Measurements from ENCODE around the gene PIBF1.
"Not testable (repeated sequence)": the region's sequence is repeated elsewhere in the genome, so short reads cannot be mapped to it uniquely, and the experiment has no call there.

PIBF1 gene

DNA sequence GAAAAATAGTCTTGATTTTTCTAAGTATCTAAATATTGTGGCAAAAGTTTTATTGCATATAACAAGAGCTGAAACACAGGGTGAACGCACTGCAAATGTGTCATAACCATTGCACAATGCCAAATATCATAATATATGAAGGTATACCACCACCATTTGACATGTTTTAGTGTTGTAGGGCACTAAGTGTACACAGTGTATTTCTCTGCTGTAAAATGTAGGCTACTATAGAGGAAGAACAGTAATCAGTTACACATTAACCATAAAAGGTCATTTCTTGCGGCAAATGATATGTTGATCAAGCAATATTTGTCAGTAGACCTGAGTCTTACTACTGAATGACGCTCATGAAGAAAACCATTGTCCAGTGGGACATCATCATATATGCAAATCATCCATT, 258.6 kb downstream of the PIBF1 start:
- TF ChIP-seq, protein P1, sequence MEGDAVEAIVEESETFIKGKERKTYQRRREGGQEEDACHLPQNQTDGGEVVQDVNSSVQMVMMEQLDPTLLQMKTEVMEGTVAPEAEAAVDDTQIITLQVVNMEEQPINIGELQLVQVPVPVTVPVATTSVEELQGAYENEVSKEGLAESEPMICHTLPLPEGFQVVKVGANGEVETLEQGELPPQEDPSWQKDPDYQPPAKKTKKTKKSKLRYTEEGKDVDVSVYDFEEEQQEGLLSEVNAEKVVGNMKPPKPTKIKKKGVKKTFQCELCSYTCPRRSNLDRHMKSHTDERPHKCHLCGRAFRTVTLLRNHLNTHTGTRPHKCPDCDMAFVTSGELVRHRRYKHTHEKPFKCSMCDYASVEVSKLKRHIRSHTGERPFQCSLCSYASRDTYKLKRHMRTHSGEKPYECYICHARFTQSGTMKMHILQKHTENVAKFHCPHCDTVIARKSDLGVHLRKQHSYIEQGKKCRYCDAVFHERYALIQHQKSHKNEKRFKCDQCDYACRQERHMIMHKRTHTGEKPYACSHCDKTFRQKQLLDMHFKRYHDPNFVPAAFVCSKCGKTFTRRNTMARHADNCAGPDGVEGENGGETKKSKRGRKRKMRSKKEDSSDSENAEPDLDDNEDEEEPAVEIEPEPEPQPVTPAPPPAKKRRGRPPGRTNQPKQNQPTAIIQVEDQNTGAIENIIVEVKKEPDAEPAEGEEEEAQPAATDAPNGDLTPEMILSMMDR (IDR thresholded peaks at IDR 0.05; ENCODE audit: low read depth, low read length) = no peak
- no peak for DNase-seq (ENCODE audit: extremely low read depth, low read depth)

DNA sequence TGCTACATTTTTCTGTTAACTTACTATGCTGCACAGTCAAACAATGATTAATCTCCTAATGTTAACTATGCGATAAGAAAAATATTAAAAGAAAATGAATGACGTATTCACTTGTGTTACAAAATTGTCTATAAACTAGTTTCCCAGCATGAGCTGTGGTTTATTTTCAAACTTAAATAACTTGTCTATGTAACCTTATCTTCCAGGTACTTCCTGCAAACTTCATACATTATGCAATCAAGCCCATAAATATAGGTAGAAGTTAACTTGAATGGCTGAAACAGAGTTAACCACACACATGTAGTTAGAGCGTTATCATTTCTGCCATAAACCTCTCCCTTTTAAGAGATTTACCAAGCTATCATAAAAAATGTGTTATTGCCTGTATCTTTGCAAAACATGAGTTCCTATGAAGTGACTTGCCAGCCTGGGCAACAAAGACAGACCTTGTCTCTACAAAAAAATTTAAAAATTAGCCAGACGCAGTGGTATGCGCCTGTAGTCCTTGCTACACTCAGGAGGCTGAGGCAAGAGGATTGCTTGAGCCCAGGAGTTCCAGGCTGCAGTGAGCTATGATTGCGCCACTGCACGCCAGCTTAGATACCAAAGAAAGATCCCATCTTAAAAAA, 259.1 kb downstream of the PIBF1 start:
- TF ChIP-seq, protein P1 (IDR thresholded peaks at IDR 0.05; ENCODE audit: low read depth, low read length) = no peak
- no peak for DNase-seq (ENCODE audit: extremely low read depth, low read depth)

DNA sequence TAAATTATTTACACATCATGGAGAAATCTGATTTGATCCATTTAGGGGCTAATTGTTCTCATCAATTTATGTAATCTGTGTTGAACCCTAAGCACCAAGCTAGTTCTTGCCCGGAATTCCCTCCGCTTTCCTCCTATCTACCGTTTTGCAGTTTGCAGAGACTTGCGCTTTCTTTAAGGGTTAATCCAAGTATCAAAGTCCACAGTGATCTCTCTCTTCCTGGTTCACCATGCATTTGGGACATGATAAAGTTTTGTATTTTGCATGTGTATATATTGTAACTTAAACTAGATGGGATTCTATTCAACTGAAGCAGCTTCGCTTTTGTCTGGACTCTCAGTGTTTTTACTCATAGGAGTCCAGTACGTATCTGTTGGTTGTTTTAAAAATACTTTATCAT, 263.1 kb downstream of the PIBF1 start:
- DNase-seq (ENCODE audit: extremely low read depth, low read depth) = no peak
- TF ChIP-seq, protein P1 (IDR thresholded peaks at IDR 0.05; ENCODE audit: low read depth, low read length) = no peak

DNA sequence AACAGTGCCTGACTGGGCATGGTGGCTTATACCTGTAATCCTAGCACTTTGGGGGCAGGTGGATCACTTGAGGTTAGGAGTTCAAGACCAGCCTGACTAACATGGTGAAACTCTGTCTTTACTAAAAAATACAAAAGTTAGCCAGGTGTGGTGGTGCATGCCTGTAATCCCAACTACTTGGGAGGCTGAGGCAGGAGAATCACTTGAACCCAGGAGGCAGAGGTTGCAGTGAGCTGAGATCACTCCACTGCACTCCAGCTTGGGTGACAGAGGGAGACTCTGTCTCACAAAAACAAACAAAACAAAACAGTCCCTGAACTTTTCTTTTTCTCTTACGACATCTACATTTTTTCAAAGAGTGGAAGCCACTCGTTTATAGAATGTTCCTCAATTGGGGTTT, 266.7 kb downstream of the PIBF1 start:
- not testable (repeated sequence) for DNase-seq (ENCODE audit: extremely low read depth, low read depth)

DNA sequence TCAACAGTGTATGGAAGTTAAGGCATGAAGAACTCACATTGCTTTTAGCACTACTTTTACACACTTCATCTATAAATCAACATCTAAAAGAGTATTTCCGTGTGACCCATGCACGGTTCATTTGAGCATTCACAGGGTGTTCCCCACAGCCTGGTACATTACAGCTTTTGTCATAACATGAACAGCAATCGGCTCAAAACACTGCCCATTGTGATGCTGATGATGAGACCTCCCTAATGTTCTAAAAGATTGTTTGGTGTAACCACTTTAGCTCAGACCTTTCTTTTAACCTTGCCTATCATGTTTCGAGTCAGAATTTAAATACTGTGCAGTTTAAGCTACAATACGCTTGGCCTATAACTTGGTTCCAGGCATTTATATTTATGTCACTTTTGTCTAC, 272.8 kb downstream of the PIBF1 start:
- TF ChIP-seq, protein P1 (IDR thresholded peaks at IDR 0.05; ENCODE audit: low read depth, low read length) = no peak
- no peak for DNase-seq (ENCODE audit: extremely low read depth, low read depth)

DNA sequence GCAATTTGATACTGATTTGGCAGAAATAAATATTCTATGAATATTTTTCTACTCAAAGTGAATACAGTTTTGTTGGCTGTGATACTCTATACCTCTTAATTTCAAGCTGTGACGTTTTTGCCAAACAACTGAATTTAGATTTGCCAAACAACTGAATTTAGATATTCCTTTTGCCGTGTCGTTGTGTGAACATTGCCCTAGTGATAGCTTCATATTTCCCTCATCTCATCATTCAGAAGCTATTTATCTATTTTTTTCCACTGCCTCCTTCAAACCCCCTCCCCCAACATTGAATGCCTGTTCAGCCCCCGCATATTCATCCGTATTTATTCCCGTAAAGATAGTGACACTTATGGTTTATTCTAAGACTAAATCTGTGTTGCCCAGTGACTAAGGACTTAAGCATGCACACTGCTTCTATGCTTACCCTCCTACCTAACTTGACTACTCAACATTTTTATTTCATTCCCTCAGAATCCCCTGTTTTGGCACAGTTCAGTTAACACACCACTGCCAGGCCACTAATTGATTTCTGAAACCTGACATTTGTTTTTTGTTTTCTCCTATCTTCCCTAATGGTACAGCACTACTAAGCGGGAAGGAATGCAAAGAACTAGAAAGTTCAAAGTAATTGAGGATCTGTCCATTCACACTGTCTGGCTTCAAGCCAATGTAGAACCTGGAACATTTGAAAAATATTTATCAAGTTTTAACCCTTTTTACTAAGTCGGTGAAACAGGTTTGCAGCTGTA, 274.1 kb downstream of the PIBF1 start:
- no peak for DNase-seq (ENCODE audit: extremely low read depth, low read depth)
- TF ChIP-seq, protein P1 (IDR thresholded peaks at IDR 0.05; ENCODE audit: low read depth, low read length) = no peak

DNA sequence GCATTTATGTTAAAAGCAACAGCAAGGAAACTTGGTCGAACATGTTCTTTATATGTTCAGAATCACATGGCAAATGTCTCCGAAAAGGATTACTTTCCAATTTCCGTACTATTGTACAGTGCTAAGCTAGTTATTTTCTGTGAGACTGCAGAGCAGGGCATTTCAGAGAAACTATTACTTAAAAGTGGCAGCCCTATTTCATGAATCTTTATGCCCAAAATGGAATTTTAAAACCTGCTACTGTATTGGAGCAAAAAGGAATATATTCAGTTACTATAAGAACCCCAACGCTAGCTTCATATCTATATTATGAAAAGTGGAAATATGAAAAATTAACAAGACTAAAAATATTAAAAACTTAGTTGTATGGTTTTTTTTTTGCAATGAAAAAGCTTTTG, 274.6 kb downstream of the PIBF1 start:
- TF ChIP-seq, protein P1 (IDR thresholded peaks at IDR 0.05; ENCODE audit: low read depth, low read length) = no peak
- DNase-seq (ENCODE audit: extremely low read depth, low read depth) = no peak
